Tibial artery (tissue), 4 donors: ENCODE data around the gene TMTC2.

Source experiments
- DNase-seq, 2 donors: peaks; one replicate each; pipeline ENCODE4 v3.0.0-alpha.2; 2019
- H3K27ac ChIP-seq, 2 donors: fragments of 200-600 bp; sonication (generic) in 1 of 2; 1 replicate in 1 of 2; 2 replicates in 1 of 2; pipeline ENCODE4 v1.5.1; 2018 to 2019; ENCODE audit warnings: mild to moderate bottlenecking in 1 of 2
- H3K27me3 ChIP-seq, 2 donors: fragments of 200-600 bp; sonication (generic) in 1 of 2; one replicate each; pipeline versions ENCODE4 v1.5.1 to v1.6.0; 2016 to 2019
- H3K36me3 ChIP-seq, 3 donors: fragments of 200-600 bp; sonication (generic) in 2 of 3; one replicate each; pipeline ENCODE4 v1.5.1; 2016 to 2019; ENCODE audit warnings: mild to moderate bottlenecking in 2 of 3
- H3K4me1 ChIP-seq, 4 donors: fragments of 200-600 bp; sonication (generic) in 2 of 4; 1 replicate in 3 of 4; 2 replicates in 1 of 4; pipeline ENCODE4 v1.5.1; 2016 to 2019
- H3K4me3 ChIP-seq, 2 donors: fragments of 200-600 bp; sonication (generic) in 1 of 2; 1 replicate in 1 of 2; 2 replicates in 1 of 2; pipeline ENCODE4 v1.5.1; 2018 to 2019; ENCODE audit warnings: mild to moderate bottlenecking in 2 of 2
- H3K9me3 ChIP-seq, 3 donors: fragments of 200-600 bp; sonication (generic) in 1 of 3; one replicate each; pipeline ENCODE4 v1.5.1; 2016 to 2019
- CTCF ChIP-seq, 2 experiments: fragments of 200-600 bp in 1 of 2; fragments of 450-650 bp in 1 of 2; IDR thresholded peaks; one replicate each; pipeline ENCODE4 v1.5.1; 2017 to 2019; ENCODE audit warnings: antibody characterized with exemption in 2 of 2, mild to moderate bottlenecking in 1 of 2, moderate library complexity in 1 of 2
- intact Hi-C: fragments of 100-400 bp; cut with DNase I; formaldehyde crosslinking; loops from one replicate; pipeline ENCODE4 v1.15.0; 2023; ENCODE audit warnings: low total_unique reads

TMTC2 gene

GRCh38 chr12:83074358-83074894 lies 387.7 kb downstream of the TMTC2 start:
- intact Hi-C loops: no loop called here
- no peaks in the 10 kb centered on the region for H3K36me3 ChIP-seq
- H3K4me1 ChIP-seq: no peaks in the 10 kb centered on the region
- H3K27ac ChIP-seq: no peak overlapping the region
- no peak for TF ChIP-seq CTCF (IDR thresholded peaks at IDR 0.05)
- H3K27me3 ChIP-seq: no peaks in the 10 kb centered on the region
- H3K4me3 ChIP-seq: no peak overlapping the region
- no peaks in the 10 kb centered on the region for H3K9me3 ChIP-seq
- no peak for DNase-seq

- DNase-seq: no peak
- H3K9me3 ChIP-seq: no peaks in the 10 kb centered on the region
- intact Hi-C loops: no loop called here
- no peaks in the 10 kb centered on the region for H3K36me3 ChIP-seq
- no peaks in the 10 kb centered on the region for H3K27me3 ChIP-seq
- H3K27ac ChIP-seq: no peak overlapping the region
- no peaks in the 10 kb centered on the region for H3K4me1 ChIP-seq
- H3K4me3 ChIP-seq: no peak overlapping the region
- no peak for TF ChIP-seq CTCF (IDR thresholded peaks at IDR 0.05)
Observed at GRCh38 chr12:83075471-83075870, 388.8 kb downstream of the TMTC2 start.

- Histone ChIP-seq H3K27me3 (no peaks in the 10 kb centered on the region), H3K4me3 (no peak overlapping the region), H3K4me1 (no peaks in the 10 kb centered on the region), H3K36me3 (no peaks in the 10 kb centered on the region), H3K9me3 (no peaks in the 10 kb centered on the region), H3K27ac (no peak overlapping the region)
- no peak for TF ChIP-seq CTCF (IDR thresholded peaks at IDR 0.05)
- intact Hi-C loops: no loop called here
- DNase-seq: no peak
Observed at GRCh38 chr12:83077041-83077440, 390.3 kb downstream of the TMTC2 start.

GRCh38 chr12:83082690-83083276 lies 396.1 kb downstream of the TMTC2 start:
- Histone ChIP-seq H3K27ac (no peak overlapping the region), H3K4me1 (no peaks in the 10 kb centered on the region), H3K9me3 (no peaks in the 10 kb centered on the region), H3K27me3 (no peaks in the 10 kb centered on the region), H3K36me3 (no peaks in the 10 kb centered on the region), H3K4me3 (no peak overlapping the region)
- no peak for DNase-seq
- intact Hi-C loops: no loop called here
- no peak for TF ChIP-seq CTCF (IDR thresholded peaks at IDR 0.05)

- no peak for DNase-seq
- Histone ChIP-seq H3K27ac (no peak overlapping the region), H3K4me3 (no peak overlapping the region), H3K4me1 (no peaks in the 10 kb centered on the region), H3K27me3 (no peaks in the 10 kb centered on the region), H3K36me3 (no peaks in the 10 kb centered on the region), H3K9me3 (no peaks in the 10 kb centered on the region)
- no peak for TF ChIP-seq CTCF (IDR thresholded peaks at IDR 0.05)
- intact Hi-C loops: no loop called here
Observed at GRCh38 chr12:83083616-83084015, 396.9 kb downstream of the TMTC2 start.
